NCI-H345 (cell line): ENCODE results near the gene TNS3.
A peak's percentile ranks its signal among the peaks of the same experiment; 100 is the strongest.

ENCODE experiments used
- DNase-seq: peaks from one replicate; lab custom pipeline; 2025; lab: John Stamatoyannopoulos, UW

Gene TNS3

DNA sequence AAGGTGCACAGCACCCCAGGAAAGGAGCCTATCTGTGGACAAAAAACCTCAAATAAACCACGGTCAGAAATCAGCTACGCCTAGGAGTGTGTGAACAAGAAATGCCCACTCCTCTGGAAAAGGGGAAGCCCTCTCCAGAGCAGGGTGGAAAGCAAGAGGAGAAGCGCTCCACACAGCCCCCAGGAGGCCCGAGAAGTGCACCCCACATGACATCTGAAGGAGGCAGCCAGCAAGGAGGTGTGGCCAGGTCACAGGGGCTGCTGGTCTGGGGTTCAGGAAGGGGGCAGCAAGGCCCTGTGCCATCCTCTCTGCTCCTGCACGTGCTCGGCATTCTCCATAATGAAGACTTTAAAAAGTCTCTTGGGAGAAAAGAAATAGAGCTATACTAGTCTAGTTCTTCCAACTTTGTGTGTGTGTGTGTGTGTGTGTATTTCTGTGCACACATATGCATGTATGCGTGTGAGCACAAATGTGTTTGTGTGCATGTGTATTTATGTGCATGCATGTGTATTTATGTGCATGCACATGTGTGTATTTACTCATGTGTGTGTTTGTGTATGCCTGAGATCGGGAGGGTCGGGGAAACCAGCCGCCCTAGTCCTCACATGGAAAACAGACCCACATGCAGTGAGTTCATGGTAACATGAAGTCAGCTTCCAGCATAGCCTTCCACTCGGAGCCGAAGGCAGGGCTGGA, 76.5 kb downstream of the TNS3 start:
- no peak for DNase-seq

DNA sequence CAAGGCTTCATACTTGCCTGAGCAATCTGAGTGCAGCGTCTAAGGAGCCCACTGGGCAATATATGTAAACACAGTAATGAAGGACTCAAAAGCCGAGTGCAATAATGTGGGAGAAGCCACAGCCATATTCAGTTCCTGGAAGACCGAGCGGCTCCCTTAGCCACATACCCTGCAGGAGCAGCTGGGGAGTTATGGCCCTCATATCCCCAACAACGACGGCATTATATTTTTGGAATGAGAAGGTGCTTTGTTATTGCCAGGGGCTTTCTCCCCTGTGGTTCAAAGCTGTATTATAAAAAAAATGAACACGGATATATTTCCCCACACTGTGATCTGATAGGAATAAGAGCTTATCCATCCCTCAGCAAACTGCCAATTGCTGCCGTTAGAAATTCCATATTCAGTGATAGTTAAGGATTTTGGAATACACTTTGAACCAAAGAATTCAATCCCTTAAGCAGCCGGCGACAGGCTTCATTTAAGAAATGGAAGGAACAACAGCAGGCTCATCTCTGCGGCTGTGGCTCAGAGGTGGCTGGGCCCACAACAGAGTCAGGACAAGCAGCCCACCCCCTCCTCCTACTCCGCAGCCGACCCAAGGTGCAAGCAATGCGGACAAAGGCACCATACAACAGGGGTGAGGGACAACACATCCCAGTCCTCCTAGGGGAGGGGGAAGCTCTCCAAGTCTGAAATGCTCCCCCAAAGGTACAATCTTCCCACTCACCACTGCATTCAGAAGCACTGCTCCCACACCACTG, 77.2 kb downstream of the TNS3 start:
- no peak for DNase-seq

DNA sequence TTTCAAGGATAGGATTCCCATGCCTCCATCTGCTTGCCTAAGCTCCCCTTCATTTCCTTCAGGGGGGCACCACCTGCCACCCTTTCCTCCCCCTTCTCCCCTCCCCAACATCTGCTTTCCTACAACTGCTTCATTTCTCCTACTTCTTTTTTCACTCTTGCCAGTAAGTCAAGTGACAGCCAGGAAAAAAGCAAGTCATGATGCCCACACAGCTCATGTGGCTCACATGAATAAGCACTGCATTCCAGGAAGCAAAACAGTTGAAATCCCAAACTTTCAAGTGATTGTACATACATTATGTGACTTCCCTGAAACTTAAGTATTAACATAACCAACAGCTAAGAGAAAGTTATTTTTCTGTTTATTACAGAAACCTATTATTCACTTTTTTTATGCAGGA, 78.6 kb downstream of the TNS3 start:
- DNase-seq: no peak

DNA sequence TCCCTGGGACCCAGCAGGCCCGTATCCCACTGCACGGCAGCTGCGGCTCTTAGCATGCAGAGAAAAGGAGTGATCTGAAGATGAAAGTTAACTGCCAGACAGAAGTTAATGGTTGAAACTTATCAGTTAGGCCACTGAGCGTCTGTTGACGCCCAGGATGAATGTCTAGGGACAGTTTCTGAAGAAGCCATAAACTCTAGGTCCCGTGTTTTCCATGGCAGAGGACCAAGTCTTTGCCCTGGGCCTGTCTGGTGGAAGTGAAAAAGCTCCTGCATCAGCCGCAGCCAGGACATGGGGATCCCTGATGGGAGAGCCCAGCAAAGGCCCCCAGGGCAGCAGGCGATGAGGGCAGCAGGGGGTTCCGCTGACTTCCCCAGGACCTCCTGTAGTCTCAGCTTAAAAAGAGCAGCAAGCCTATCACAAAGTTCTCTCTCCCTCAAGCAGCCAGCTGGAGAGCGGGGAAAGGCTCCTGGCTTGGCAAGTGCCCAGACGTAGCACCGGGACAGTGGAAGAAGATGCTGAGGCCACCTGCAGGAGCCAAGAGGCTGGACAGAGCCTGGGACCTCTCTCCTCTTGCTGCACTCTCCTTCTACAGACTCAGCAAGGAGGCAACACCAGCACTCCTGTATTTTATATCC, 79.6 kb downstream of the TNS3 start:
- DNase-seq: peak; percentile 35

DNA sequence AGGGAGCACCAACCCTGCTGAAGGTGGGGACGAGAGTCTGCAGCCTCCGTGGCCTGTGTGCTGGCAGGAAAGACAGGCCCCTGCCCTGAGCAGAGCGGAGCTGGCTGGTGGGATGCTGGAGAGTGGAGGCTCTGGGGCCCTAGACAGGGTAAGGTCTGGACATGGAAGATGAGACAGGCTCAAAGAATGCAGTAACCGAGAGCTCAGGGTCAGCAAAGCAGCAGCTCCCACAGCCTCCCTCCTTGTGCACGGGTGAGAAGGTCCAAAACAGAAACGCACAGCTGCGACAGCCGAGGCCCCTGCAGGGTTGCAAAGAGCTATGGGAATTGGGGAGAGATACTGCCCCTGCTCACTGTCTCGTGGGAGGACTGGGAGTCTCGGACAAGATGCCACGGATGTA, 80.5 kb downstream of the TNS3 start:
- DNase-seq: no peak

DNA sequence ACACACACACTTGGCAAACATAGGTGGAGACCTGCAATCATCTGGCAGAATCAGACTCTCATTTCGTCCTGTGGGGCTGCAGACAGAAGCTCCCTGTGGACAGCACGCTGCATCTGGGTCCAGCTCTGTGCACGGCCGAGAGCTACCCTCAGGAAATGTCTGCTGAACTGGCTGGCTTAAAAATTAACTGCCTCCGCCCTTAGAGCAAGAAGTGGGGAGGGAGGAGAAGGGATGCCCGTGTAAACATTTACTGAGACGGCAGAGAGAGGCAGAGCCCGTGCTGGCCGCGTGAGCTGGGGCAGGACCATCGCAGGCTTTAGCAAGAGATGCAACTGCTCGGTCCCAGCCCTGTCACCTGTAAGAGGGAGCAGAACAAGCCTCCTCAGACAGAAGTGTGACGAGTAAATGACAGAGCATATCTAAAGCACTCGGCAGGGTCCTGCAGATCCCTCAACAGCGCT, 81.8 kb downstream of the TNS3 start:
- no peak for DNase-seq

DNA sequence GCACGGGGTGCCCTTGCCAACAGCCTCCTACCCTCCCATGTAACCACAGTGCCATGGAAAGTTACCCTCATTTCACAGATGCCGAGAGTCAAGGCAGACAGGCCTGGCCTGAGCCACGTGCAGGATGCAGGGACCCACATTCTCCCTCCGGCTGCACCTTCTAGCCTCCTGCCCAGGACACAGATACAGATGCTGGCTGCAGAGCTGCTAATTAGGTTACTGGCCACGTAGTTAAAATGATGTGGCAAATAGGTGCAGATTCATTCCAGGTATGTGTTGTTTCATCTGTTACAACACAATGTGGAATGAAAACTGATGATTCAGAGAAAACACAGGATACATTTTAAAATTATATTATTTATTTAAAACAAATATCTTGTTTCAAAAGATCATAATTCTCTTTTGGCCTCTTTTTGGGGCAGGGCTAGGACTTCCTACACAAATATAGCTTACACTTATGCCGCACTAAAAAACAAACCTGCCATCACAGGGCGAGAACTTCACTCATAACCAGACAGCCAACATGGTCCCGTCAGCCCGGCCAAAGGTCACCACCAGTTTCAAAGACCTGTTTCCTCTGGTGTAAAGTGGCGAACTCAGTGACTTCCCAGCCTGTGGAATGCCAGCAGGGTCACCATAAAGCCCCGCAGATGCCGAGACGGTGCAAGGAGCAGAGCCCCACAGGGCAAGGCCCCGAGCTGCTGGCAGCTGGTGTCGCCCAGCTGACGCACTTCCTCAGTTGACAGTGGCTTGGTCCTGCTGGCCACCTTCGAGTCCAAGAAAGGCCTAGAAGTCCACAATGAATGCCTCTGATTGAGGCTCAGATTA, 83.5 kb downstream of the TNS3 start:
- no peak for DNase-seq

DNA sequence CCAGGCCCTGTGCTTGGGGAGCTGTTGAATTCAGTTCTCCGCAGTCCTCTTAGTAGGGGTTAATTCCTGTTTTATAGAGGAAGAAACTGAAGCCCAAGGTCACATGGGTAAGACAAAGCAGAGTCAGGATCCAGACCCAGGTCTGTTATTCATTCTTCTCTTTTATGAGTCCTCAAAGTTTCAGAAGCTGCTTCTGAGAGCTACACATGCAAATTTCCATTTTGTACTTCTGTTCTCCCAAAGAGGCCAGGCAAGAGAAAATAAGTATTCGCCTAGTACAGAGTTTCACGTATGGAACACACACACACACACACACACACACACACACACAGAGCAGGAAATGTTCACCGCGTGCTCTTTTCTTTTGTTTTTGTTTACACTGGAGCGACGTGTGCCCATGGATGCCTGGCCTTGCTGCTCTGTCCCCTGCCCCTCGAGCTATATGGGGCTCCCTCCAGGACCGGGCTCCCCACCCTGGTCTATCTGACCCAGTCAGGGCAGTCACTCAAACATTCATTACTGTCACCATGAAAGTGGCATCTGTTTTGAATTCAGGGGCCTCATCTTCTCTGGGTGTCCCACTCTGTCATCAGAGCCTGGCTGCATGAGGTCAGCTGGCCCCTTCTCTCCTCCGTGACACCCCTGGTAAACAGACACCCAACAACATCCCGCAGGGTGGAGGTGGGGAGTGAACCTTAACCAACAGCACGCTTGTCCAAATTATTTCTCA, 84.4 kb downstream of the TNS3 start:
- DNase-seq: no peak

DNA sequence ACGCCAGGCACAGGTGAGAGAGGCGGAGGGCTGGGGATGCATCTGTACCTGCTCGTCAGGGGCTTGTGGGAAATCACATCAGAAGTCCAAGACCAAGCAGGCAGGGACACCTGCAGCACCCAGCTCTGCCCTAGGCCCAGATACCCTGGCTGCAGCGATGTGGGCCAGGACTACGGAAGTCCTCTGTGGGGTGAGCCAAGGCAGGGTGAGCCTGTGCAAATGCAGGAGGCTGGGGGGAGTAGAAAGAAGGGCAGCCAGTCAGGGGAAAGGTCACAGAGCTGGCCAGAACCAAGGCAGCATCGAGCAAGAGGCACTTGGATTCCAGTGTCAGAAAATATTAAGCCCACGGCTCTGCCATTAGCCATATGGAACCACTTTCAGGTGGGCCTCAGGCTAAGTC, 85.2 kb downstream of the TNS3 start:
- DNase-seq: no peak

DNA sequence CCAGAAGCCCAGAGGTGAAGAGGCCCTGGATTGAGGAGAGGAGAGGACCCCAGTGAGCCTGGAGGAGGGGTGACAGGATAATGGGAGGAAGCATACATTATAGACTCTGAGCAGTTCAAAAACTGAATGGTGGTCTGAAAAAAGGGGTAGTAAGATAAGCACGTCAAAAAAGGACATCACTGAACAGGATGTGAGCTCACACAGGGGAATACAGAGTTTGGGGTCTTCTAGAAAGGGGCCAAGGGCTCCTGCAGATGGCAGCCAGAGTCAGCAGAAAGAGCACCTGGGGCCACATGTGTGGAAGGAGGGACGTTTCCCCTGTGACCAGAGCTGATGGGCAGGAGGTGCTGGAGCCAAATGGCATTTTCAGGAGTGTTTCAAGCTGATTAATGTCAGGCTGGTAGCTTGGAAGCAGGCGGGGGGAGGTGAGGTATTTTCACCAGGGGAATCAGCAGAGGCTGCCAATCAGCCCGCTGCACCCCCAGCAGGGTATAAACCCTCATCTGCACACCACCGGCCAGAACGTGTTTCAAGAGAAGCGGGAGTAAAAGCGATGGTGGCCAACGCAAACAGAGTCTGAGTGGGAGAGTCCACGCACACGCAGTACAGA, 85.8 kb downstream of the TNS3 start:
- DNase-seq: no peak

DNA sequence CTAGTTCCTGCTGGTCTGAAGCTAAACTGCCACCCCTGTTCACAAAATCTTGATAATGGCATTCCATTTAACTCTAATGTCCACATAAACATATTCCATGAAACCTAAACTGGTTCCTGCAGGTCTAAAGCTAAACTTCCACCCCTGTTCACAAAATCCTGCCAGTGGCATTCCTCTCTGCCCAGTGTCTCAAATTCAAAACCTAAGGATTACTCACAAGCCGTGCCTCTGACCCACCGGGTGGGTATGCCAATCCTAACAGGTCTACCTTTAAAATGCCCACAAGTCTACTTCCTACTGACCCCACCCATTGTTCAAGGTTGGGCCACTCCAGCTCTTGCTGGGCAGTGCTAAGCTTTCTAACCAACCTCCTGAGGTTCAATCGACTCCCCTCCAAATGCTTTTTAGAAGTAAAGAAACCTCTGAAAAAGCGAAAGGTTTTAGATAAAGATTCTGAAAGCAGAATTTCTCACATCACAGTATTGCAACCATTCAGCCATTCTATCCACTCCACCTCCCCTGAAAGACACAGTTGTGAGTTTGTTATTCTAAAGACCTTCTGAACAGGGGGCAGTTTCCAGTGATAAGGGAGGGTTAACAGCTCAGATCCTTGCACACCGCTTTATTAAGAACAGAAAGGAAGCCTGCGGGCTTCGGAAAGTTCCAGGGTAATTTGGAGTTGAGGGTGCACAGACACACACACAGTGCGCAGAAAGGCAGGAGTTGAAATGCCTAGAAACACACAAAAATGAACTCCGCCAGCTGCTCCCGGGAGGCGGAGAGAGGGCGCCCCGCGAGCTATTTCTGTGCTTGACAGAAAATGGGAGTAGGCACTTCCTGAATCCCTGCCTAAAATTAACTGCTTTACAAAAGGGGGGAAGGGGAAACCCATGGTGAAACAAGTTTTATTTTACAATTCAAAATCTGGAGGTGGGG, 87.7 kb downstream of the TNS3 start:
- DNase-seq: no peak

DNA sequence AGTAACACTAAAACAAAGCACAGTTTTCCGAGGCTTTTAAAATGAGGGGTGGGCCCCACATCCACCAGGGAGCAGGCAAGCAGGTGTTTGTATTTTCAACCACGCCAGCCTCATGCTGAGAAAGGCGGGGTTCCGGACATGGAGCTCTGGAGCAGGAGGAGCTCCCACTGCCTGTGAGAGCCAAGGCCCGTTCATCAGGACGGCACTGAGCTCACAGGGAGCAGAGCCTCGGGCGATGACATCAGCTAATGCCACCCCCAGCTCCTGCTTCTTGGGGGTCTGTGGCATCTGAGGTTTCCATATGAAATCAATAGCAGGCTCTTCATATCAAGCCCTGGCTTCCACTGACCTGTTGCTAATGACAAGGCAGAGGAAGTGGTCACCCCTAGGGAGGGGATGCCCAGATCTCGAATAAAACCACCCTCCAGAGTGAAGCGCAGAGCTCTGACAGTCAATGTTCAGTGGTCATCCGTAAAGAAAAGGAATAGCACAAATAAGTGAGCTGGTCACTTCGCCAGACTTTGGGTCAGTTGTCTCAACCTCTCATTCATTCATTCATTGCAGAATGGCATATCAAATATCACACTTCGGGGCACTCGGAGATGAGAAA, 89.1 kb downstream of the TNS3 start:
- DNase-seq: peak; percentile 90

DNA sequence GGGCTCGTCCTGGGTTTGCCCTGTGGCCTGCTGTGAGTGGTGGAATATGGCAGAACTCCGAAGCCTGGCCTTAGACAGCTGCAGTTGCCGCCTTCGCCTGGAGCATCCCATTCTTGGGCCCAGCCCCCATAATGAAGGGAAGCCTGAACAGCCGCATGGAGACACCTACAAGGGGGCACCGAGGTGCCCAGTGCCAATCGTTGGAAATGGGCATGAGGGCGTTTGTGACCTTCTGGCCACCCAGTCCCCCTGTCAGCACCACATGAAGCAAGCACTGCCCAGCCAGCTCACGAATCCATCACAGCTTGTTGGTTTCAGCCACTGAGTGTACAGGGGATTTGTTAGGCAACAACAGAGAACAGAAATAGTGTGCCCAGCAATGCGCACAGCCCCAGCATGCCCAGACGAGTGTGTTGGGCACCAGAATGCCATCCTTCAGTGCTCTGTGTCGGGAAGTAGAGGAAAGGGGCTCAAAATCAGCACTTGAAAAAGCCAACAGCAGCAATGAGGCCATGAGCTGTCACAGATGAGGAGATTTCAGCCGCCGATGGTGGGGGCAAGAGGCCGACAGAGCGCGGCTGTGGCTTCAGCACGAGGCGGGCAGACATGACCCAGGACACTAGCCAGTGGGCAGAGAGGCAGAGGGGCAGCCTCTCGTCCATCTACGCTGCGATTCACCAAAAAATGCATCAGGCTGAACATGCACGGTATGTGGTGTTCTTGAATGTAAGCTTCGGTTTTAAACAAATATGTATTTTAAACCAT, 91.2 kb downstream of the TNS3 start:
- no peak for DNase-seq

DNA sequence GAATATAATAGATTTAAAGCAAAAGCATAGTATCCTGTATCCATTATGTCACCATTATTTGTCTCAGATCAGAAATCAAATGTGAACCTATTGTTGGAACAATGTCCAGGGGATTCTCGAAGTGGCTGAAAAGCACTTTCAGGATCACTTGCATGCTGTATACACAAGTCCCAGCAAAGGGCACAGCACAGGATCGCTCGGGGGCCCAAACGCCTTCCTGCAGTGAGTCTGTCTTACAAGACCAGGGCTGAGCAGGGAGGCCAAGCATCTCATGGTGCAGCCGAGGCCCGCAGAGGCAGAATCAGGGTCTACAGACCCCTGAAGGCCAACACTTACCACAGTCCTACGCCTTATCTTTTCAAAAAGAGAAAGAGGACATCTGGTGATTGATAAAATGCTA, 92.3 kb downstream of the TNS3 start:
- no peak for DNase-seq

DNA sequence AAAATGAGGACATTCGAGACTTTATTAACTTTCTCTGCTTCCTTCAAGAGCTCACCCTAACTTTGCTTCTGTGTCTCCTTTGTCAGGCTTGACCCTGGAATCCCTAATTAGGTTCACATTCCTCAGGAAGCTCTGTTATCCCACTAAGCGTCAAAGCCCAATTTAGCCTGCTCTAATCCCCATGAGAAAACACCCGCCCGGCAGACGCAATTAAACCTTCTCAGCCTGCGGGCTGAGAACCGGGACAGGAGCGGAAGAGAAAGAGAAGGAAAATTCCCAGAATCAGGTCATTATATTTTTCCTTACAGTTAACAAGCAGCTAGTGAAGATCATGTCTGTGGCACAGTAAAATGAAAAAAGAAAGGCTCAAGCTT, 93.0 kb downstream of the TNS3 start:
- DNase-seq: no peak

DNA sequence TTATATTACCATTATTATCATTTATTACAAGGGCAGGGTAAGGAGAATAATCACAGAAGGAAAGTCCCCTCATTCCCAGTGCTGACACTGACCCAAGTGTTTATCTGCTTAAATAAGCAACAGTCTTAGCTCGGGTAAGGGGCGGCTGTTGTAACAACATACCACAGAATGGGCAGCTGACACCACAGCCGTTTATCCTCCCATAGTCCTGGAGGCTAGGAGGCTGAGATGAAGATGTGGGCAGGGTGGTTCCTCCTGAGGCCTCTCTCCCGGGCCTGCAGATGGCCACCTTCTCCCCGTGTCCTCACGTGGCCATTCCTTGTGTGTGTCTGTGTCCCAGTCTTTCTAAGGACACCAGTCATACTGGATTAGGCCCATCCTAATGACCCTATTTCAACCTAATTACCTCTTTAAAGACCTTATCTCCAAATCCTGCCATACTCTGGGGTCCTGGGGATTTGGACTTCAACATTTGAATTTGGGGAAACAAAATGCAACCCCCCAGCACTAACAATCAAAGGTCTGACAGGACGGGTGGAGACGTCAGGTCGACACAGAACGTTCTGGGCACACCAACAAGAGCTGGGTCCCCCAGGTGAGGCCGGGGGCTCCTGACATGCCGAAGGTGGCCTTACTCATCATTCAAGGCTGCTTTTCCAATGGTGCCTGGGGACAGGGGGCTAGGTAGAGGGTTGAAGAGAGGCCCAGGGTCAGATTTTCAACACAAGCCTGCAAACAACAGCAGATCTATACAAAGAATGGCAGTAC, 93.5 kb downstream of the TNS3 start:
- no peak for DNase-seq

DNA sequence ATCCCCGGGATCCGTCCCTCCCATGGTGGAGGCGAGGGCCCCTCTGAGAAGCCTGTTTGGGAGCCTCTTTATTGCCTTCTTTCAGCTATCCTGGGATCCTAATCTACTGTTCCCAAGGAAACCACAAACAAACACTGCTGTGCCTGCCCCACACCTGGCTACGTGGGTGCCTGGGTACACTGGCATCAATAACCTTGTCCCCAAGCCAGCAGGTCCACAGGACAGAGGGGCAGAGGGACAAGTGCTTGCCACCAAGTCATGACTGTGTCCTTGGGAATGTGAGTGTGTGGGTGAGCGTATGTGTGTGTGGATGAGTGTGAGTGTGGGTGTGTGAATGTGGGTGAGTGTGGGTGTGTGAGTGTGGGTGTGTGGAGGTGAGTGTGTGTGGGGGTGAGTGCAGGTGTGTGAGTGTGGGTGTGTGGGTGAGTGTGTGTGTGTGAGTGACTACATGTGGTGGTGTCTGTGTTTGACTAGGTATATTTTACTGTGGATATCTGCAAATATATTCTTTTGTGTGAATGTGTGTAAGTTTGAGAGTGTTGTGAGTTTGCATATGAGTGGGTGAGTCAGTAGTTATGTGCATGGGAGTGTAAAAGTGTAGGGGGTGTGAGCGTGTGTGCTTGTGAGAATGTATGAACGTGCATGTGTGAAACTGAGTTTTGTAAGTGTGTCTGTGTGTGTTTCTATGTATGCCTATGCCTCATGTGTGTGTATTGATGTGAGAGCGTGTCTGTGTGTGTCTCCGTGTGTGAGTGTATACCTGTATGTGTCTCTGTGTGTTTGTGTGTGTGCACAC, 96.1 kb downstream of the TNS3 start:
- DNase-seq: peak; percentile 41
